ENCODE measurements around the gene TRAPPC8. TPM values are rescaled to one million over a fixed set of nuclear protein-coding genes. Genes with fewer than 3 reads are reported as not detected.

TRAPPC8 gene
- total and polyA plus RNA-seq, 2 of the 13 experiments (the other 11 are each of a cell fraction or from before 2014, with no cell fraction given): 34.6 to 50.8 TPM

- peak; percentile 96 for TF ChIP-seq ZNF687 (CRISPR knock-in tag; IDR thresholded peaks at IDR 0.05)
- peak; percentile 85 for TF ChIP-seq KDM5A (IDR thresholded peaks at IDR 0.05; ENCODE audit: borderline replicate concordance, low read length)
- TF ChIP-seq NFAT5 (CRISPR knock-in tag; IDR thresholded peaks at IDR 0.05): peak; percentile 78
- TF ChIP-seq DPF2 (CRISPR knock-in tag; IDR thresholded peaks at IDR 0.05; ENCODE audit: borderline replicate concordance, low read depth): no peak
- peak; percentile 85 for TF ChIP-seq PRDM10 (CRISPR knock-in tag; IDR thresholded peaks at IDR 0.05; ENCODE audit: low read depth)
- no peak for TF ChIP-seq PRDM4 (CRISPR knock-in tag; IDR thresholded peaks at IDR 0.05; ENCODE audit: borderline replicate concordance)
- TF ChIP-seq HDAC1 (CRISPR knock-in tag; IDR thresholded peaks at IDR 0.05): peak; percentile 73; the same call in 1 of the 2 replicates
- TF ChIP-seq ZNF557 (CRISPR knock-in tag; IDR thresholded peaks at IDR 0.05): peak; percentile 80; the same call in 1 of the 2 replicates
- no peak; the same call in 1 of the 2 replicates for TF ChIP-seq ZNF414 (CRISPR knock-in tag; IDR thresholded peaks at IDR 0.05)
These were observed at the start of gene TRAPPC8 (continued) for GRCh38 chr18:31942999-31943877.
